ENCODE results near the gene MED13L. TPM values are rescaled to one million over a fixed set of nuclear protein-coding genes. Genes with fewer than 3 reads are reported as not detected.

Gene MED13L
- total and polyA plus RNA-seq, 2 donors (not counting 1 experiment from before 2014, with no cell fraction given), result 20.3 to 207 TPM

GRCh38 chr12:116125084-116125483 lies 152.4 kb downstream of the MED13L start:
- Mint-ChIP-seq H3K4me1 (peaks cover 62% of the 10 kb centered on the region), H3K27me3 (no peaks in the 10 kb centered on the region), H3K4me3 (no peak overlapping the region), H3K27ac (no peak overlapping the region), H3K9me3 (ENCODE audit: insufficient read depth) (no peaks in the 10 kb centered on the region)
- peaks cover 12 to 17% of the 10 kb centered on the region in 2 donors for H3K4me1 ChIP-seq (ENCODE audit: control insufficient read depth in 2 of 2, insufficient read depth in 2 of 2, low read length in 2 of 2)
- no peaks in the 10 kb centered on the region for H3K9me3 ChIP-seq (ENCODE audit: control extremely low read depth in 1 of 3, control insufficient read depth in 2 of 3, insufficient read depth in 1 of 3, low read length in 2 of 3)
- H3K79me2 ChIP-seq (ENCODE audit: control insufficient read depth, insufficient read depth, low read length), result peaks cover 92% of the 10 kb centered on the region
- intact Hi-C loops (cut with micrococcal nuclease), result no loop called here
- TF ChIP-seq EZH2 (IDR thresholded peaks at IDR 0.05; ENCODE audit: borderline replicate concordance, insufficient read depth, low read depth, low read length, poor library complexity, severe bottlenecking) (no peak), CTCF (IDR thresholded peaks at IDR 0.05) (no peak)
- no peak overlapping the region for H3K4me2 ChIP-seq (replicated peaks; ENCODE audit: low read depth, low read length, poor library complexity, severe bottlenecking)
- H3K27me3 ChIP-seq (replicated peaks in 1 of 4; ENCODE audit: control extremely low read depth in 1 of 4, control insufficient read depth in 3 of 4, insufficient read depth in 4 of 4, low read length in 3 of 4), result no peaks in the 10 kb centered on the region
- peaks cover 57% of the 10 kb centered on the region for H4K20me1 ChIP-seq (ENCODE audit: control insufficient read depth, insufficient read depth, low read length, poor library complexity, severe bottlenecking)
- DNase-seq, result no peak
- no peaks in the 10 kb centered on the region for H3K36me3 ChIP-seq (replicated peaks in 1 of 2; ENCODE audit: control extremely low read depth in 1 of 2, control insufficient read depth in 1 of 2, extremely low read depth in 1 of 2, insufficient read depth in 2 of 2, low read length in 1 of 2)
- POLR2A ChIA-PET, result no interaction called here
- ATAC-seq (ENCODE audit: low read depth), result no peak
- no peak overlapping the region for H3K27ac ChIP-seq (ENCODE audit: low read length in 2 of 2)
- WGBS (ENCODE audit: insufficient coverage), result 100% methylated on average over 1 of the region's 2 CpGs
- H3K9ac ChIP-seq (ENCODE audit: low read length), result no peak overlapping the region
- CTCF ChIA-PET, result no interaction called here
- H2AFZ ChIP-seq (ENCODE audit: insufficient read depth, low read depth, low read length, poor library complexity, severe bottlenecking), result no peak overlapping the region
- no peak overlapping the region for H3K4me3 ChIP-seq (ENCODE audit: control extremely low read depth in 1 of 5, extremely low read depth in 1 of 5, insufficient read depth in 1 of 5, low read depth in 2 of 5, low read length in 4 of 5)

DNA sequence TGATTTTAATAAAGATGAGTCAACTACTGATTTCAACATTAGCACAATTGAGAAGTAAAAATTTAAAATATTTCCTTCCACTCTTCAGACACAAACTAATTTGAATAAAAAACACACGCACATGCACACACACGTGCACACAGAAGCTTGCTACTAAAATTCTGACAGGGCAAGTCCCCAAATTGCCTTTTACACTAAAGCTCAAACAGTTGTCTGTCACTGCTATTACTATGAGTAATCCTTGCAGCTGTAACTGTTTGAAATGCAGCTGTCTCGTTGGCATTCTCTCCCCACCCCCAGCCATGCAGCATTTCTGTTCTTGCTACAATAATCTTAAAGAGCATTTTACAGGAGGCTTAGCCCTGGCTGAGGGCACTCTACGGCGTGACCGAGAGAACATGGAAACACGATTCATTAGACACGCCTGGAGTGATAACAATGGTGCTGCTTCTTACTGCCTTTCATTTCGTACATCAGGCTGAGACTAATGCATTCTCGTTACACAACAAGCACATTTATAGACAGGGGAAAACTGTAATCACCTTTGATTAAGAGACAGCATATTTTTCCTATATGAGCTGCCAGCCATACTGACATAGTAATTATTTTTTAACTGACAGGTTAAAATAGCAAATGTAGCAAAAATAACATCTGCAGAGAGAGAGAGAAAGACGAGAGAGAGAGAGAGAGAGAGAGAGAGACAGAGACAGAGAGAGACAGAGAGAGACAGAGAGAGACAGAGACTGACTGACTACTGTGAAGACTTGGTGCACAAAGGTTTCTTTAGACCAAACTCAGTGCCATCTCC lies 153.8 kb downstream of the MED13L start:
- Histone ChIP-seq H3K9ac (ENCODE audit: low read length) (peak overlapping the region; percentile 21), H3K9me3 (ENCODE audit: control extremely low read depth in 1 of 3, control insufficient read depth in 2 of 3, insufficient read depth in 1 of 3, low read length in 2 of 3) (no peaks in the 10 kb centered on the region), H4K20me1 (ENCODE audit: control insufficient read depth, insufficient read depth, low read length, poor library complexity, severe bottlenecking) (peaks cover 55% of the 10 kb centered on the region), H2AFZ (ENCODE audit: insufficient read depth, low read depth, low read length, poor library complexity, severe bottlenecking) (no peak overlapping the region), H3K4me2 (replicated peaks; ENCODE audit: low read depth, low read length, poor library complexity, severe bottlenecking) (peak overlapping the region; percentile 39), H3K4me1 (ENCODE audit: control insufficient read depth in 2 of 2, insufficient read depth in 2 of 2, low read length in 2 of 2) (peaks cover 12 to 17% of the 10 kb centered on the region in 2 donors), H3K27ac (ENCODE audit: low read length in 2 of 2) (no peak overlapping the region), H3K4me3 (ENCODE audit: control extremely low read depth in 1 of 5, extremely low read depth in 1 of 5, insufficient read depth in 1 of 5, low read depth in 2 of 5, low read length in 4 of 5) (no peak overlapping the region), H3K36me3 (replicated peaks in 1 of 2; ENCODE audit: control extremely low read depth in 1 of 2, control insufficient read depth in 1 of 2, extremely low read depth in 1 of 2, insufficient read depth in 2 of 2, low read length in 1 of 2) (no peaks in the 10 kb centered on the region), H3K27me3 (replicated peaks in 1 of 4; ENCODE audit: control extremely low read depth in 1 of 4, control insufficient read depth in 3 of 4, insufficient read depth in 4 of 4, low read length in 3 of 4) (no peaks in the 10 kb centered on the region), H3K79me2 (ENCODE audit: control insufficient read depth, insufficient read depth, low read length) (peaks cover 89% of the 10 kb centered on the region)
- Mint-ChIP-seq H3K9me3 (ENCODE audit: insufficient read depth) (no peaks in the 10 kb centered on the region), H3K4me3 (peak overlapping the region; percentile 60), H3K27ac (peak overlapping the region; percentile 3), H3K27me3 (no peaks in the 10 kb centered on the region), H3K4me1 (peaks cover 65% of the 10 kb centered on the region)
- no peak for TF ChIP-seq CTCF (IDR thresholded peaks at IDR 0.05)
- no peak for TF ChIP-seq EZH2 (IDR thresholded peaks at IDR 0.05; ENCODE audit: borderline replicate concordance, insufficient read depth, low read depth, low read length, poor library complexity, severe bottlenecking)
- ChIA-PET CTCF (interaction anchor here (0.9 kb wide), 1 partner anchor 44 kb away, joined by 5 read pairs; no protein-coding TSS in a partner anchor), POLR2A (no interaction called here)
- intact Hi-C loops (cut with micrococcal nuclease), result loop anchor here (5.0 kb wide), 1 partner anchor 64 kb away; no protein-coding TSS in a partner anchor
- ATAC-seq (ENCODE audit: low read depth), result peak; percentile 66
- 82% methylated on average over 6 of the region's 11 CpGs for WGBS (ENCODE audit: insufficient coverage)
- DNase-seq, result peak; percentile 39

Measured in B cell (primary cell).